D721Med (cell line): ENCODE measurements around the gene HIVEP3.

Experiments used
- DNase-seq: peaks from one replicate; pipeline ENCODE4 v3.0.0; 2011; ENCODE audit warnings: low spot score; ENCODE audit not compliant: insufficient read length
- FAIRE-seq: peaks from 2 replicates; lab custom pipeline; 2011; peaks lifted over from hg19 to GRCh38; lab: Jason Lieb, UNC
- CTCF ChIP-seq: IDR thresholded peaks from 2 replicates; pipeline ENCODE4 v1.5.1; 2012; ENCODE audit warnings: mild to moderate bottlenecking, control low read depth; ENCODE audit not compliant: insufficient read depth; ENCODE audit errors: missing control alignments

HIVEP3 gene

DNA sequence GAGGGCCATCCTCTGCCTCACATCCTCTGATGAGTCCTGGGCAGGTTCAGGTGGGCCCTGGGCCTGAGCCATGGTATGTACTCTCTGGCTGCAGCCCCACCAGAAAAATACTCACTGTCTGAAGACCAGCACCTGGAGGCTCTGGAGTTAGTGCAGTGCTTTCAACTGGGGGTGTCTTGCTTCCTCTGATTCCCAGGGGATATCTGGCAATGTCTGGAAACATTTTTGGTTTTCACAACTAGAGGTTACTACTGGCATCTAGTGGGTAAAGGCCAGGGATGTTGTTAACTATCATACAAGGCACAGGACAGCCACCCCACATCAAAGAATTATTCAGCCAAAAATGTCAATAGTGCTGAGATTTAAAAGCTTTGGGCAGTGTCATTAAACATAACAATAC, 152.7 kb downstream of the HIVEP3 start:
- DNase-seq (no peak), FAIRE-seq (no peak)
- no peak for TF ChIP-seq CTCF

DNA sequence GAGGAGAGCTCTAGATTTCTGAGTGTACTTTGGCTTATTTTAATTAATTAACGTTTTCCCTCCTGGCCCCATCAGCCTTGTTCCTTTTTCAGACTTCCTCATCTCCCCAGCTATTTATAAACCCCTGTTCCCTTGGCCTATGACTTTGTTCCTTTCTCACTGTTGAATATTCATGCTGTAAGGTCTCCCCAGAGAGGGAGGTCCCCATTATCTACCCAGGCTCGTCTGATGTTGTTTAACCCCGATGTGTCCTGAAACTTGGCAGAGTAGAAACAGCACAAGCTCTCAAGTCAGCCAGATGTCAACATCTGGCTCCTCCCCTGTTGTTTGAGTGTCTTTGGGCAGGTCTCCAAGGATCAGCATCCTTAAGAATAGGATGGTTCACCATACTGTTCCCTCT, 153.6 kb downstream of the HIVEP3 start:
- no peak for TF ChIP-seq CTCF
- no peak for DNase-seq
- no peak for FAIRE-seq

DNA sequence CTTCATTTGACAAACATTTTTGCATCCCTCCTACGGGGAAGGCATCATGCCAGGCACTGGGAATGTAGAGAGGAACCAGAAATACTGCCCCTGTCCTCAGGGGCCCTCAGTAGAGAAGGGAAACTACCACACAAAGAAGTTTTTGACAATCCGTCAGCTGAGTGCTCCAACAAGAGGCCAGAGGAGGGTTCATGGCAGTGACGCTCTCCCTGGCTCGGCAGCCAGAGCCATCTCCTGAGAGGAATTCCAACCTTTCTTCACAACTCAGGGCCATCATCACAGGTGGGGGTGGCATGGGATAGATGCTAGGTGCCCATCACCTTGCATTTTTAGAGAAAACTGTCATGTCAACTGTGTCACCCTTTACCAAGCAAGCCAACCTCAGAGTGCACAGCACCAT, 154.1 kb downstream of the HIVEP3 start:
- no peak for TF ChIP-seq CTCF
- DNase-seq: no peak
- no peak for FAIRE-seq

DNA sequence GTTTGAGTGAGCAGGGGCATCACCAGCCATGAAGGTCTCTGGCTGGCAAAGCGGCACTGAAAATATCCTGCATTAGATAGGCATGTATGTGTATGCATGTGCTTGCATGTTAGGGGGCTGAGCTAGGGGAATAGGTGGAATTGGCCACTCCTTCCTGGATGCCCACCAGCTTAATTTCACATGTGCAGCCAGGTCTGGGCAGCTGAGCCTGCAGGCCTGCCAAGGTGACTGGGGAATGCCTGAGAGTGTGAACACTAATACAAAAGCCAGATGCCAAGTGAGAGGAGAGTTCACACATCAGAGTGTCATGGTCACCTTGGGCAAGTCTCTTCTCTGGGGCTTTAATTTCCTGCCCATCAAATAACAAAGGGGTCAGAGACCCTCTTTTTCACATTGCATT, 155.9 kb downstream of the HIVEP3 start:
- TF ChIP-seq CTCF: no peak
- FAIRE-seq: no peak

DNA sequence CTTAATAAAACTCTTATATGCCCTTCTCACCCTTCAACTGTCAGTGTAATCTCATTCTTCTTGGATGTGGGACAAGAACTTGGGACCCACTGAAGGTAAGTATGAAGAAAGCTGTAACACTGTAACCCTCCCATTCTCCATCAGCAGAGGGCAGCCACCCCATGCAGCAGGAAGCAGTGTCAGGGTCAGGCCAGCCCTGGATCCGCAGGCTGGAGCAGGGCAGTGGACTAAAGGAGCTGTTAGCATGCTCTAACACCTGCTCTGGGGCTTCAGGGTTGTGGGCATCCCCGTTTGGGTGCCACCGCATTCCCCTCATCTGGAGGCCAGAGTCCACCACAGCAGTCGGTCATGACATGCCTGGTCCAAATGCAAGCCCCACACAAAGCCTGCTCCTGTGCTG, 156.5 kb downstream of the HIVEP3 start:
- DNase-seq (no peak), FAIRE-seq (no peak)
- no peak for TF ChIP-seq CTCF

More for the DNA sequence above, 155.9 kb downstream of the HIVEP3 start:
- no peak for DNase-seq

GRCh38 chr1:41758904-41759548, 159.7 kb downstream of the HIVEP3 start:
- no peak for TF ChIP-seq CTCF
- no peak for DNase-seq
- no peak for FAIRE-seq

DNA sequence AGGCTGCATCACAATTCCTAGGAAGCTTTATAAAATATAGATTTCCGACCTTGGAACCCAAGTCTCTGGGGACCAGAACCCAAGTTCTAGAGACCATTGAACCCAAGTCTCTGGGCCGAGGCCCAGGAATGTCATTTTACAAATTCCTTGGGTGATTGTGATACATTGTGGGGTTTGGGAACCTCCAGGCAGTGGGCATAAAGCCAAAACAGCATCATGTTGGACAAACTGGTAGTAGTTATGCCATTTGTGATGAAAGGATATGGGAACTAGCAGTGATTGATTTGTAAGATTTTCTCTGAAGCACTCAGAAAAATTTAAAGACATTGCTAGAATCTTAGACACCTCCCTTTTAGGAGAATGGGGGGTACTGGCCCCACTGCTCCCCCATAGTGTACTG, 160.2 kb downstream of the HIVEP3 start:
- DNase-seq: no peak
- no peak for FAIRE-seq
- no peak for TF ChIP-seq CTCF
